HepG2 (cell line): Measurements from ENCODE around the gene HDLBP. TPM values are rescaled to one million over a fixed set of nuclear protein-coding genes. Genes with fewer than 3 reads are reported as not detected.
A peak's percentile ranks its signal among the peaks of the same experiment; 100 is the strongest.

Experiments used
- ATAC-seq: fragments of 200-7000 bp; cut with Tn5 transposase; 3 replicates; pipeline ENCODE4 v1.9.1; 2020; ENCODE audit warnings: mild to moderate bottlenecking, moderate library complexity
- BruUV-seq: library from RNA; stranded (reverse); fragments of 400-500 nt; replicated peaks from 2 replicates; lab custom pipeline; 2021; lab: Mats Ljungman, UMichigan
- CTCF ChIA-PET: fragments of 300-600 bp; formaldehyde crosslinking; extraction: SDS; loops from one replicate; lab custom pipeline; 2021; ENCODE audit warnings: low total read pairs, inconsistent platforms, low intra/inter-chr PET ratio; lab: Yijun Ruan, JAX
- POLR2A ChIA-PET: fragments of 350-600 bp; sonication (Branson Sonifier 250); formaldehyde crosslinking; loops from one replicate; lab custom pipeline; 2020; ENCODE audit warnings: antibody characterized with exemption, inconsistent platforms; lab: Yijun Ruan, JAX
- DNase-seq: peaks from one replicate; pipeline ENCODE4 v3.0.0-alpha.2; 2015; ENCODE audit warnings: low spot score
- FAIRE-seq: peaks from 3 replicates; lab custom pipeline; 2011; peaks lifted over from hg19 to GRCh38; lab: Jason Lieb, UNC
- H2AFZ ChIP-seq: one replicate; pipeline ENCODE4 v1.6.1; 2011; ENCODE audit warnings: low read length, inconsistent platforms
- H3K27ac ChIP-seq: fragments of 300-600 bp; 3 replicates; pipeline ENCODE4 v1.8.0; 2011; ENCODE audit warnings: mixed run types, mild to moderate bottlenecking, mixed read lengths, low read length, inconsistent platforms; ENCODE audit not compliant: insufficient read depth; ENCODE audit errors: extremely low read length
- H3K27me3 ChIP-seq, 2 experiments: fragments of 200-600 bp in 1 of 2; 2 replicates in 1 of 2; 3 replicates in 1 of 2; pipeline versions ENCODE4 v1.6.0 to v1.8.0; 2011; ENCODE audit warnings: low read length in 2 of 2, mild to moderate bottlenecking in 2 of 2, moderate library complexity in 2 of 2, inconsistent platforms in 1 of 2; ENCODE audit not compliant: insufficient read depth in 2 of 2, control insufficient read depth in 1 of 2
- H3K36me3 ChIP-seq, 2 experiments: fragments of 200-600 bp in 1 of 2; replicated peaks in 1 of 2; 2 replicates in 1 of 2; 3 replicates in 1 of 2; pipeline versions ENCODE4 v1.5.1 to v1.8.0; 2011; ENCODE audit warnings: low read length in 2 of 2, inconsistent platforms in 1 of 2; ENCODE audit not compliant: insufficient read depth in 2 of 2, control insufficient read depth in 1 of 2
- H3K4me1 ChIP-seq: 2 replicates; pipeline ENCODE4 v1.5.1; 2012; ENCODE audit warnings: low read length, inconsistent platforms; ENCODE audit not compliant: insufficient read depth
- H3K4me2 ChIP-seq: 2 replicates; pipeline ENCODE4 v1.6.0; 2011; ENCODE audit warnings: low read depth, low read length, inconsistent platforms
- H3K4me3 ChIP-seq, 3 experiments: fragments of 200-600 bp in 1 of 3; sonication (generic), shearing (Covaris generic) in 1 of 3; replicated peaks in 1 of 3; 2 replicates each; pipeline ENCODE4 v1.5.1; 2011 to 2016; ENCODE audit warnings: low read length in 3 of 3, inconsistent platforms in 2 of 3, low read depth in 2 of 3, mild to moderate bottlenecking in 2 of 3, control low read depth in 1 of 3, mixed read lengths in 1 of 3; ENCODE audit not compliant: insufficient read depth in 1 of 3
- H3K79me2 ChIP-seq: one replicate; pipeline ENCODE4 v1.6.1; 2011; ENCODE audit warnings: low read length, inconsistent platforms; ENCODE audit not compliant: insufficient read depth
- H3K9ac ChIP-seq: 2 replicates; pipeline ENCODE4 v1.6.0; 2011; ENCODE audit warnings: mild to moderate bottlenecking, low read depth, low read length, inconsistent platforms; ENCODE audit not compliant: insufficient read depth
- H3K9me3 ChIP-seq: 2 replicates; pipeline ENCODE4 v1.5.1; 2012; ENCODE audit warnings: mild to moderate bottlenecking, low read length
- H4K20me1 ChIP-seq: 2 replicates; pipeline ENCODE4 v1.6.0; 2011; ENCODE audit warnings: inconsistent platforms, mild to moderate bottlenecking, low read length, moderate library complexity; ENCODE audit not compliant: insufficient read depth
- ASH2L ChIP-seq: fragments of 300-600, 200-600 bp; sonication (generic); IDR thresholded peaks from 2 replicates; pipeline ENCODE4 v1.7.0; 2017; ENCODE audit warnings: low read depth, mild to moderate bottlenecking, moderate library complexity, mixed read lengths, low read length; ENCODE audit not compliant: insufficient read length
- CREBL2 ChIP-seq: sonication (generic); formaldehyde crosslinking; IDR thresholded peaks from 2 replicates; pipeline ENCODE4 v1.8.1; 2023; ENCODE audit warnings: missing genetic modification reagents, mild to moderate bottlenecking, borderline replicate concordance
- HMGXB3 ChIP-seq: sonication (generic); formaldehyde crosslinking; IDR thresholded peaks from 2 replicates; pipeline ENCODE4 v1.4.0; 2020; ENCODE audit warnings: missing genetic modification reagents, borderline replicate concordance
- POLR2G ChIP-seq: fragments of 200-400 bp; formaldehyde crosslinking; IDR thresholded peaks from 2 replicates; pipeline ENCODE4 v1.6.1; 2018; ENCODE audit warnings: mild to moderate bottlenecking, low read depth, low read length, moderate library complexity
- PRDM10 ChIP-seq: sonication (generic); formaldehyde crosslinking; IDR thresholded peaks from 2 replicates; pipeline ENCODE4 v1.4.0; 2020; ENCODE audit warnings: low read depth, missing genetic modification reagents
- RCOR2 ChIP-seq: IDR thresholded peaks from 2 replicates; pipeline ENCODE4 v1.6.1; 2016; ENCODE audit warnings: missing biosample characterization, missing genetic modification reagents
- RELA ChIP-seq: sonication (generic); formaldehyde crosslinking; IDR thresholded peaks from 2 replicates; pipeline ENCODE4 v1.4.0; 2020; ENCODE audit warnings: missing genetic modification reagents
- TFAP4 ChIP-seq: sonication (generic); IDR thresholded peaks from 2 replicates; pipeline ENCODE4 v1.6.1; 2016; ENCODE audit warnings: low read depth, borderline replicate concordance
- ZNF431 ChIP-seq: sonication (generic); formaldehyde crosslinking; IDR thresholded peaks from 2 replicates; pipeline ENCODE4 v1.9.0; 2022; ENCODE audit warnings: missing genetic modification reagents, low read depth, mild to moderate bottlenecking, borderline replicate concordance
- ZNF569 ChIP-seq: sonication (generic); formaldehyde crosslinking; IDR thresholded peaks from 2 replicates; pipeline ENCODE4 v1.5.0; 2020; ENCODE audit warnings: mild to moderate bottlenecking, missing genetic modification reagents, moderate library complexity, borderline replicate concordance
- ZNF709 ChIP-seq: sonication (generic); formaldehyde crosslinking; IDR thresholded peaks from 2 replicates; pipeline ENCODE4 v1.5.0; 2020; ENCODE audit warnings: mild to moderate bottlenecking, missing genetic modification reagents
- ZNF737 ChIP-seq: sonication (generic); formaldehyde crosslinking; IDR thresholded peaks from 2 replicates; pipeline ENCODE4 v1.5.0; 2020; ENCODE audit warnings: missing genetic modification reagents, mild to moderate bottlenecking, borderline replicate concordance
- WGBS: methylation state at CpG from one replicate; pipeline ENCODE4 v1.1.6; 2017; ENCODE audit warnings: low lambda C conversion rate; 5-methylcytosine and 5-hydroxymethylcytosine counted together
- in situ Hi-C: cut with HindIII; loops from 2 replicates; pipeline ENCODE4 v1.10.0; 2017; ENCODE audit warnings: low pct_unique_long_range_greater_than_20kb; ENCODE audit not compliant: extremely low pct_ligation_motif_present
- intact Hi-C: fragments of 100-400 bp; cut with micrococcal nuclease; formaldehyde crosslinking; loops from one replicate; pipeline ENCODE4 v1.10.0; 2022; ENCODE audit not compliant: unreplicated experiment
- polyA plus RNA-seq, 8 experiments: library from polyadenylated mRNA; depleted of rRNA in 3 of 8; stranded (reverse) in 7 of 8; unstranded in 1 of 8; fragments of >200 nt; fragmentation: Illumina TruSeq in 4 of 8; extraction: Trizol in 4 of 8; gene quantifications; 2 replicates each; pipeline versions ENCODE4 v1.2.1 to v1.2.3, GENCODE V29; 2011 to 2016; ENCODE audit warnings: low read depth in 4 of 8, missing spikeins in 1 of 8, mixed read lengths in 1 of 8; ENCODE audit not compliant: insufficient read depth in 1 of 8
- total RNA-seq, 5 experiments: library from RNA; depleted of rRNA; stranded (reverse); fragments of >200 nt; fragmentation: Illumina TruSeq; extraction: Trizol; gene quantifications; 2 replicates each; pipeline ENCODE4 v1.2.3, GENCODE V29; 2016; ENCODE audit warnings: low read depth in 1 of 5

The HDLBP gene
- total and polyA plus RNA-seq, 2 of the 13 experiments (the other 11 are each of a cell fraction or from before 2014, with no cell fraction given): 464 to 707 TPM

- Histone ChIP-seq H3K4me1 (peaks cover 65% of the 10 kb centered on the region), H4K20me1 (peaks cover 31% of the 10 kb centered on the region), H3K4me2 (peak overlapping the region; percentile 74), H3K27ac (peak overlapping the region; percentile 86), H3K27me3 (no peaks in the 10 kb centered on the region; a peak in 1 of 5 replicates), H3K9me3 (no peaks in the 10 kb centered on the region), H3K36me3 (peaks cover 14 to 57% of the 10 kb centered on the region in 2 experiments), H3K79me2 (peaks cover 9% of the 10 kb centered on the region), H2AFZ (no peak overlapping the region), H3K9ac (peak overlapping the region; percentile 61), H3K4me3 (peak overlapping the region in 2 of 3 experiments; percentile 12 to 44; a peak in 1 of 6 replicates)
- no peak for ATAC-seq
- WGBS: under 1% methylated on average over 3 of the region's 3 CpGs
- peak; percentile 78 for FAIRE-seq
- DNase-seq: peak; percentile 82
- BruUV-seq: no TSS peak
- ChIA-PET POLR2A (interaction anchor here (1.3 to 4.0 kb wide), 3 partner anchors 9 to 36 kb away, joined by 3 to 55 read pairs (median 7); partner anchors contain the start of genes HDLBP and SEPTIN2), CTCF (no interaction called here)
- intact Hi-C loops: loop anchor here (2.0 to 10.0 kb wide), 3 partner anchors 35 to 153 kb away; partner anchors contain the start of gene STK25
- in situ Hi-C loops: loop anchor here (5.0 kb wide), 1 partner anchor 34 kb away; the partner anchor contains the start of genes HDLBP and SEPTIN2
- TF ChIP-seq RCOR2 (CRISPR knock-in tag) (no peak), ZNF737 (no peak), TFAP4 (0 out of 2 replicates have a peak, but pooled peaks have one; percentile 43), CREBL2 (no peak), RELA (CRISPR knock-in tag) (no peak), ZNF431 (no peak), ZNF569 (no peak), ASH2L (peak; percentile 89), HMGXB3 (CRISPR knock-in tag) (no peak), PRDM10 (CRISPR knock-in tag) (no peak), POLR2G (no peak), ZNF709 (CRISPR knock-in tag) (no peak)
Observed at GRCh38 chr2:241351640-241352031, 36.2 kb upstream of the HDLBP start.
